ENCODE results near the gene PIK3R6.

Gene PIK3R6

GRCh38 chr17:8873801-8874715 is 6.6 kb upstream of the PIK3R6 start:
- DNase-seq (ENCODE audit: low spot score): no peak
- TF ChIP-seq CTCF (IDR thresholded peaks at IDR 0.05): no peak
- no peak overlapping the region for H3K27ac ChIP-seq
- no peak overlapping the region for H3K4me3 ChIP-seq

DNA sequence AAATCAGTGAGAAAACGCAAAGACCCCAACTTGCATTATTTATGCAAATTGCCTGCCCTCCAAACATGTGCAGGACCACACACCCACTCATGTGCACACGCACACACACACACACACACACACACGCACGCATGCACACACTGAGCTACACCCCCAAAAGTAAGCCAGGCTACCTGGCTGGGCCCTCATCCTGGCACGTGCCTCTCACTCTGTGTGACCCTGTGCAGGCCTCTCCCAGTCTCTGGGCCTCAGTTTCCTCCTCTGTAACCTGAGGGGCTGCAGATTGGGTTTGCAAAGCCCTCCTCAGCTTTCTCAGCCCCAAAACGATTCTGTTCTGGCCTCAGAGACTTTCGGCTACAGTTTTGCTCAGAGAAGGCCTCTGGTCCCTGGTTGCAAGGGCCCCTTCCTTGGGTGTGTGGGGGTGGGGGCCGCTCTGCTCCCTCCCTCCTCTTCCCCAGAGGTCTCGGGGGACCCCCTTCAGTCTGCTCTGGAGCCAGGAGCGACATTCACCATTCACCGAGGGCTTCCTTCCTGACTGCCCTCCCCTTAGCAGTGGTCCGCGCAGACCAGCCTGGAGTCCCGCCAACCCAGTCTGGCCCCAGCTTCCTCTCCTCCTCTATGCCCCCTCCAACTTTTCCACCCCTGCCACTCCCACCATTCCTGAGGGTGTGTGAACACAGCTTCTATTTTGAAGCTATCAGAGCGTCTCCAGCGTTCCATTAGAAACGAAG is 5.4 kb upstream of the PIK3R6 start:
- DNase-seq (ENCODE audit: low spot score): no peak
- Histone ChIP-seq H3K27ac (no peak overlapping the region), H3K4me3 (no peak overlapping the region)
- no peak for TF ChIP-seq CTCF (IDR thresholded peaks at IDR 0.05)

GRCh38 chr17:8872036-8872704 is 4.7 kb upstream of the PIK3R6 start:
- DNase-seq (ENCODE audit: low spot score): no peak

GRCh38 chr17:8871081-8871581 is 3.7 kb upstream of the PIK3R6 start:
- Histone ChIP-seq H3K27ac (no peak overlapping the region), H3K4me3 (no peak overlapping the region)
- no peak for DNase-seq (ENCODE audit: low spot score)
- no peak for TF ChIP-seq CTCF (IDR thresholded peaks at IDR 0.05)

More at GRCh38 chr17:8872036-8872704, 4.7 kb upstream of the PIK3R6 start:
- no peak for TF ChIP-seq CTCF (IDR thresholded peaks at IDR 0.05)
- Histone ChIP-seq H3K4me3 (no peak overlapping the region), H3K27ac (no peak overlapping the region)

- Histone ChIP-seq H3K4me3 (no peak overlapping the region), H3K27ac (no peak overlapping the region)
- no peak for TF ChIP-seq CTCF (IDR thresholded peaks at IDR 0.05)
- no peak for DNase-seq (ENCODE audit: low spot score)
Observed at GRCh38 chr17:8870406-8871040, 3.0 kb upstream of the PIK3R6 start.

GRCh38 chr17:8869114-8869815 is 1.8 kb upstream of the PIK3R6 start:
- TF ChIP-seq CTCF (IDR thresholded peaks at IDR 0.05): no peak
- Histone ChIP-seq H3K27ac (no peak overlapping the region), H3K4me3 (no peak overlapping the region)
- no peak for DNase-seq (ENCODE audit: low spot score)

Measured in coronary artery (tissue), 2 donors.